HUES48 (cell line): ENCODE results near the gene LDLR.
"Not testable (repeated sequence)": the region's sequence is repeated elsewhere in the genome, so short reads cannot be mapped to it uniquely, and the experiment has no call there.

Experiments
- H3K27ac ChIP-seq: one replicate; pipeline ENCODE4 v1.7.0; 2013; ENCODE audit warnings: low read depth, low read length, inconsistent platforms
- H3K27me3 ChIP-seq: 2 replicates; pipeline ENCODE4 v1.6.1; 2013; ENCODE audit warnings: mild to moderate bottlenecking, low read length; ENCODE audit not compliant: control insufficient read depth, insufficient read depth
- H3K36me3 ChIP-seq: 2 replicates; pipeline ENCODE4 v1.6.1; 2013; ENCODE audit warnings: low read length; ENCODE audit not compliant: control insufficient read depth, insufficient read depth
- H3K4me1 ChIP-seq: 2 replicates; pipeline ENCODE4 v1.6.1; 2013; ENCODE audit warnings: mild to moderate bottlenecking, low read length; ENCODE audit not compliant: control insufficient read depth, insufficient read depth
- H3K4me3 ChIP-seq: 2 replicates; pipeline ENCODE4 v1.5.1; 2013; ENCODE audit warnings: mild to moderate bottlenecking, low read depth, low read length
- H3K9ac ChIP-seq: 2 replicates; pipeline ENCODE4 v1.6.1; 2013; ENCODE audit warnings: mild to moderate bottlenecking, low read depth, low read length, moderate library complexity
- H3K9me3 ChIP-seq: 2 replicates; pipeline ENCODE4 v1.6.1; 2013; ENCODE audit warnings: low read length; ENCODE audit not compliant: control insufficient read depth, insufficient read depth

Gene LDLR

GRCh38 chr19:11073568-11073967 lies 15.7 kb upstream of the LDLR start:
- H3K27me3 ChIP-seq: no peaks in the 10 kb centered on the region
- no peaks in the 10 kb centered on the region for H3K36me3 ChIP-seq
- peaks cover 2% of the 10 kb centered on the region; the same call in 1 of the 2 replicates for H3K4me1 ChIP-seq
- no peak overlapping the region for H3K27ac ChIP-seq
- H3K4me3 ChIP-seq: no peak overlapping the region
- H3K9ac ChIP-seq: no peak overlapping the region
- no peaks in the 10 kb centered on the region for H3K9me3 ChIP-seq

- not testable (repeated sequence) for H3K9me3 ChIP-seq, H3K36me3 ChIP-seq, H3K4me3 ChIP-seq, H3K27me3 ChIP-seq, H3K27ac ChIP-seq, H3K9ac ChIP-seq, H3K4me1 ChIP-seq
Observed at GRCh38 chr19:11076792-11077191, 12.5 kb upstream of the LDLR start.

- no peaks in the 10 kb centered on the region for H3K9me3 ChIP-seq
- H3K9ac ChIP-seq: no peak overlapping the region
- no peaks in the 10 kb centered on the region for H3K4me1 ChIP-seq
- no peak overlapping the region for H3K27ac ChIP-seq
- no peaks in the 10 kb centered on the region for H3K27me3 ChIP-seq
- no peaks in the 10 kb centered on the region for H3K36me3 ChIP-seq
- no peak overlapping the region for H3K4me3 ChIP-seq
Observed at GRCh38 chr19:11078893-11079292, 10.4 kb upstream of the LDLR start.

- no peaks in the 10 kb centered on the region for H3K9me3 ChIP-seq
- H3K27me3 ChIP-seq: no peaks in the 10 kb centered on the region
- H3K4me1 ChIP-seq: no peaks in the 10 kb centered on the region
- H3K36me3 ChIP-seq: no peaks in the 10 kb centered on the region
- no peak overlapping the region for H3K27ac ChIP-seq
- H3K9ac ChIP-seq: no peak overlapping the region
- H3K4me3 ChIP-seq: no peak overlapping the region
Observed at GRCh38 chr19:11079999-11080398, 9.3 kb upstream of the LDLR start.

- Histone ChIP-seq H3K4me1 (peaks cover 17% of the 10 kb centered on the region), H3K9ac (0 out of 2 replicates have a peak overlapping the region, but pooled peaks have one; percentile 89), H3K4me3 (no peak overlapping the region; the same call in 1 of the 2 replicates), H3K27me3 (no peaks in the 10 kb centered on the region), H3K9me3 (no peaks in the 10 kb centered on the region), H3K27ac (peak overlapping the region; percentile 99), H3K36me3 (peaks cover 13% of the 10 kb centered on the region)
Observed at GRCh38 chr19:11087870-11088505, 1.3 kb upstream of the LDLR start.

- H3K27me3 ChIP-seq: no peaks in the 10 kb centered on the region
- H3K27ac ChIP-seq: peak overlapping the region; percentile 99
- H3K36me3 ChIP-seq: peaks cover 19% of the 10 kb centered on the region
- H3K4me1 ChIP-seq: peaks cover 17% of the 10 kb centered on the region
- peak overlapping the region; percentile 88 for H3K4me3 ChIP-seq
- H3K9me3 ChIP-seq: no peaks in the 10 kb centered on the region
- H3K9ac ChIP-seq: peak overlapping the region; percentile 89
Observed at GRCh38 chr19:11088506-11089253, 583 bp upstream of the LDLR start.

GRCh38 chr19:11090014-11090263 lies 676 bp downstream of the LDLR start:
- peak overlapping the region; percentile 89 for H3K9ac ChIP-seq
- H3K4me3 ChIP-seq: peak overlapping the region; percentile 88
- peak overlapping the region; percentile 99 for H3K27ac ChIP-seq
- H3K4me1 ChIP-seq: peaks cover 17% of the 10 kb centered on the region
- not testable (repeated sequence) for H3K27me3 ChIP-seq, H3K9me3 ChIP-seq
- peaks cover 31% of the 10 kb centered on the region for H3K36me3 ChIP-seq

GRCh38 chr19:11090264-11090996 lies 1.2 kb downstream of the LDLR start:
- Histone ChIP-seq H3K9me3 (no peaks in the 10 kb centered on the region), H3K4me1 (peaks cover 17% of the 10 kb centered on the region), H3K4me3 (peak overlapping the region; percentile 91), H3K9ac (peak overlapping the region; percentile 89), H3K27ac (peak overlapping the region; percentile 99), H3K27me3 (no peaks in the 10 kb centered on the region), H3K36me3 (peaks cover 34% of the 10 kb centered on the region)

GRCh38 chr19:11090997-11091702 lies 1.9 kb downstream of the LDLR start:
- peak overlapping the region; percentile 99 for H3K27ac ChIP-seq

GRCh38 chr19:11091703-11092153 lies 2.5 kb downstream of the LDLR start:
- H3K27me3 ChIP-seq: no peaks in the 10 kb centered on the region
- peak overlapping the region; percentile 79; the same call in 1 of the 2 replicates for H3K9ac ChIP-seq
- peaks cover 47% of the 10 kb centered on the region for H3K36me3 ChIP-seq
- H3K4me1 ChIP-seq: peaks cover 17% of the 10 kb centered on the region
- no peaks in the 10 kb centered on the region for H3K9me3 ChIP-seq
- H3K27ac ChIP-seq: peak overlapping the region; percentile 99
- peak overlapping the region; percentile 91 for H3K4me3 ChIP-seq

More at GRCh38 chr19:11090997-11091702, 1.9 kb downstream of the LDLR start:
- H3K36me3 ChIP-seq: peaks cover 42% of the 10 kb centered on the region
- H3K4me3 ChIP-seq: peak overlapping the region; percentile 91
- H3K9ac ChIP-seq: peak overlapping the region; percentile 79
- H3K4me1 ChIP-seq: peaks cover 17% of the 10 kb centered on the region
- no peaks in the 10 kb centered on the region for H3K9me3 ChIP-seq
- no peaks in the 10 kb centered on the region for H3K27me3 ChIP-seq
